Measurements from ENCODE around the gene SORCS2.

- TF ChIP-seq CTCF (IDR thresholded peaks at IDR 0.05; ENCODE audit: low read depth, low read length) (no peak), EZH2phosphoT487 (IDR thresholded peaks at IDR 0.05; ENCODE audit: low read depth) (no peak)
Measured at GRCh38 chr4:7514281-7514680, 321.9 kb downstream of the SORCS2 start.
